Measurements from ENCODE around the gene ARHGAP18. TPM values are rescaled to one million over a fixed set of nuclear protein-coding genes. Genes with fewer than 3 reads are reported as not detected.

The ARHGAP18 gene
- total RNA-seq, 1 donor from 2014 or later = 3.9 TPM

GRCh38 chr6:129615020-129615419 is 95.0 kb downstream of the ARHGAP18 start:
- no peak overlapping the region for H3K4me3 ChIP-seq
- Mint-ChIP-seq H3K27me3 (ENCODE audit: insufficient read depth, low read depth) (peaks cover 3% of the 10 kb centered on the region), H3K9me3 (peaks cover 4% of the 10 kb centered on the region), H3K4me1 (no peaks in the 10 kb centered on the region), H3K4me3 (no peak overlapping the region), H3K36me3 (peaks cover 3% of the 10 kb centered on the region), H3K27ac (no peak overlapping the region)
- H3K4me1 ChIP-seq = peaks cover 8% of the 10 kb centered on the region
- DNase-seq (ENCODE audit: low spot score) = no peak
- H4K20me1 ChIP-seq (ENCODE audit: low read depth) = no peaks in the 10 kb centered on the region
- H3K27me3 ChIP-seq = no peaks in the 10 kb centered on the region
- TF ChIP-seq, protein P1, sequence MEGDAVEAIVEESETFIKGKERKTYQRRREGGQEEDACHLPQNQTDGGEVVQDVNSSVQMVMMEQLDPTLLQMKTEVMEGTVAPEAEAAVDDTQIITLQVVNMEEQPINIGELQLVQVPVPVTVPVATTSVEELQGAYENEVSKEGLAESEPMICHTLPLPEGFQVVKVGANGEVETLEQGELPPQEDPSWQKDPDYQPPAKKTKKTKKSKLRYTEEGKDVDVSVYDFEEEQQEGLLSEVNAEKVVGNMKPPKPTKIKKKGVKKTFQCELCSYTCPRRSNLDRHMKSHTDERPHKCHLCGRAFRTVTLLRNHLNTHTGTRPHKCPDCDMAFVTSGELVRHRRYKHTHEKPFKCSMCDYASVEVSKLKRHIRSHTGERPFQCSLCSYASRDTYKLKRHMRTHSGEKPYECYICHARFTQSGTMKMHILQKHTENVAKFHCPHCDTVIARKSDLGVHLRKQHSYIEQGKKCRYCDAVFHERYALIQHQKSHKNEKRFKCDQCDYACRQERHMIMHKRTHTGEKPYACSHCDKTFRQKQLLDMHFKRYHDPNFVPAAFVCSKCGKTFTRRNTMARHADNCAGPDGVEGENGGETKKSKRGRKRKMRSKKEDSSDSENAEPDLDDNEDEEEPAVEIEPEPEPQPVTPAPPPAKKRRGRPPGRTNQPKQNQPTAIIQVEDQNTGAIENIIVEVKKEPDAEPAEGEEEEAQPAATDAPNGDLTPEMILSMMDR (IDR thresholded peaks at IDR 0.05) = no peak
- no peak for TF ChIP-seq EZH2phosphoT487 (IDR thresholded peaks at IDR 0.05)
- no peak for TF ChIP-seq EZH2 (IDR thresholded peaks at IDR 0.05)
- H3K9me3 ChIP-seq (ENCODE audit: low read depth) = no peaks in the 10 kb centered on the region
- H3K27ac ChIP-seq = no peak overlapping the region
- H3K36me3 ChIP-seq = no peaks in the 10 kb centered on the region
- no peaks in the 10 kb centered on the region for H3K79me2 ChIP-seq (ENCODE audit: low read depth)
- H3F3A ChIP-seq (ENCODE audit: low read depth) = no peaks in the 10 kb centered on the region
- no peak overlapping the region for H2AFZ ChIP-seq (replicated peaks)
- H3K9ac ChIP-seq = no peak overlapping the region
- no peak overlapping the region for H3K4me2 ChIP-seq

GRCh38 chr6:129614464-129614863 is 95.5 kb downstream of the ARHGAP18 start:
- no peaks in the 10 kb centered on the region for H3K36me3 ChIP-seq
- H3K9ac ChIP-seq = no peak overlapping the region
- Mint-ChIP-seq H3K9me3 (peaks cover 4% of the 10 kb centered on the region), H3K27me3 (ENCODE audit: insufficient read depth, low read depth) (peaks cover 3% of the 10 kb centered on the region), H3K36me3 (peaks cover 3% of the 10 kb centered on the region), H3K4me3 (no peak overlapping the region), H3K27ac (no peak overlapping the region), H3K4me1 (no peaks in the 10 kb centered on the region)
- no peaks in the 10 kb centered on the region for H3K9me3 ChIP-seq (ENCODE audit: low read depth)
- no peaks in the 10 kb centered on the region for H3F3A ChIP-seq (ENCODE audit: low read depth)
- no peak overlapping the region for H3K27ac ChIP-seq
- H3K4me3 ChIP-seq = no peak overlapping the region
- no peak overlapping the region for H3K4me2 ChIP-seq
- H4K20me1 ChIP-seq (ENCODE audit: low read depth) = no peaks in the 10 kb centered on the region
- H3K4me1 ChIP-seq = peaks cover 8% of the 10 kb centered on the region
- no peak for DNase-seq (ENCODE audit: low spot score)
- TF ChIP-seq EZH2phosphoT487 (IDR thresholded peaks at IDR 0.05) (no peak), EZH2 (IDR thresholded peaks at IDR 0.05) (no peak)
- TF ChIP-seq, protein P1 (IDR thresholded peaks at IDR 0.05) = no peak
- H2AFZ ChIP-seq (replicated peaks) = no peak overlapping the region
- no peaks in the 10 kb centered on the region for H3K79me2 ChIP-seq (ENCODE audit: low read depth)
- H3K27me3 ChIP-seq = no peaks in the 10 kb centered on the region

DNA sequence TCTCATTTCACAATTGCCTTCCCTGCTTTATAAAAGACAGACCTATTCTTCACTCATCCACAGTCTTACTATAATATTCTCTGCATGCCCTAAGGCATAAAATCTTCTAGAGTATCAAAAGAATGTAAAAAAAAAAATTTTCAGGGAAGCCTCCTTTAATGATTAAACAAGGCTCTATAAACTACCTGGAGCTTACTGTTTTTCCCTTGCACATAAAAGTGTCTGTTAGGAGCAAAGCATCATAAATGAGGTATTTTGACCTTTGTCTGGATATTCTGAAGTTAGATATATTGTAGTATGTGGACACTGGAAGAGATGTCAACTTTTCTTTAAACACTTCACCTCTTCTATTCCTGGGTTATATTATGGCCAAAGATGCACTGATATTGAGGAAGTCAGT is 97.5 kb downstream of the ARHGAP18 start:
- H3K4me3 Mint-ChIP-seq = no peak overlapping the region
- Histone ChIP-seq H3K9me3 (ENCODE audit: low read depth) (no peaks in the 10 kb centered on the region), H3K4me3 (no peak overlapping the region), H3K27me3 (no peaks in the 10 kb centered on the region), H4K20me1 (ENCODE audit: low read depth) (no peaks in the 10 kb centered on the region), H3K79me2 (ENCODE audit: low read depth) (no peaks in the 10 kb centered on the region), H3F3A (ENCODE audit: low read depth) (no peaks in the 10 kb centered on the region), H2AFZ (replicated peaks) (no peak overlapping the region), H3K4me1 (peaks cover 9% of the 10 kb centered on the region), H3K4me2 (no peak overlapping the region), H3K9ac (no peak overlapping the region), H3K27ac (no peak overlapping the region), H3K36me3 (no peaks in the 10 kb centered on the region)
- no peaks in the 10 kb centered on the region for H3K36me3 Mint-ChIP-seq
- no peaks in the 10 kb centered on the region for H3K4me1 Mint-ChIP-seq
- H3K9me3 Mint-ChIP-seq = no peaks in the 10 kb centered on the region
- H3K27me3 Mint-ChIP-seq (ENCODE audit: insufficient read depth, low read depth) = no peaks in the 10 kb centered on the region
- TF ChIP-seq, protein P1 (IDR thresholded peaks at IDR 0.05) = no peak
- no peak for TF ChIP-seq EZH2phosphoT487 (IDR thresholded peaks at IDR 0.05)
- no peak for TF ChIP-seq EZH2 (IDR thresholded peaks at IDR 0.05)
- no peak overlapping the region for H3K27ac Mint-ChIP-seq
- no peak for DNase-seq (ENCODE audit: low spot score)

Data from neural progenitor cell (in vitro differentiated cells).